A549 (cell line): ENCODE results near the gene DNAH8.

Experiments
- BCL3 ChIP-seq: fragments of >200 bp; sonication (Bioruptor Twin); formaldehyde crosslinking; IDR thresholded peaks from 3 replicates; pipeline ENCODE4 v1.6.1; 2016
- CEBPB ChIP-seq, 2 experiments: fragments of >200 bp in 1 of 2; sonication (Bioruptor Twin) in 1 of 2; formaldehyde crosslinking in 1 of 2; IDR thresholded peaks; 2 replicates each; pipeline ENCODE4 v1.6.1; 2012 to 2016
- CTCF ChIP-seq: fragments of >200 bp; sonication (Bioruptor Twin); formaldehyde crosslinking; IDR thresholded peaks from 3 replicates; pipeline ENCODE4 v1.5.1; 2016
- EP300 ChIP-seq, 2 experiments: fragments of >200 bp; sonication (Bioruptor Twin); formaldehyde crosslinking; IDR thresholded peaks; 2 replicates in 1 of 2; 3 replicates in 1 of 2; pipeline ENCODE4 v1.6.1; 2016 to 2017
- MAZ ChIP-seq: fragments of 150-350 bp; IDR thresholded peaks from 2 replicates; pipeline ENCODE4 v1.6.1; 2014; ENCODE audit warnings: antibody characterized with exemption, low read depth, low read length, borderline replicate concordance
- MYC ChIP-seq: IDR thresholded peaks from 2 replicates; pipeline ENCODE4 v1.6.1; 2012; ENCODE audit warnings: mild to moderate bottlenecking, inconsistent platforms, low read length, improper control_type of control experiment, borderline replicate concordance
- NFE2L2 ChIP-seq: fragments of 150-350 bp; conservative IDR thresholded peaks from 2 replicates; pipeline ENCODE4 v1.6.1; 2014; ENCODE audit warnings: low read length
- NR3C1 ChIP-seq: fragments of >200 bp; sonication (Bioruptor Twin); formaldehyde crosslinking; IDR thresholded peaks from 3 replicates; pipeline ENCODE4 v1.6.1; 2017
- POLR2A ChIP-seq: IDR thresholded peaks from 2 replicates; pipeline ENCODE4 v1.6.1; 2012; ENCODE audit warnings: mild to moderate bottlenecking, low read length
- RAD21 ChIP-seq, 2 experiments: fragments of >200 bp in 1 of 2; sonication (Bioruptor Twin) in 1 of 2; formaldehyde crosslinking in 1 of 2; IDR thresholded peaks in 1 of 2; conservative IDR thresholded peaks in 1 of 2; 2 replicates in 1 of 2; 3 replicates in 1 of 2; pipeline ENCODE4 v1.6.1; 2012 to 2018; ENCODE audit warnings: inconsistent platforms in 1 of 2
- REST ChIP-seq: fragments of 200-600 bp; sonication (generic); IDR thresholded peaks from 2 replicates; pipeline ENCODE4 v1.6.1; 2016; ENCODE audit warnings: antibody characterized with exemption, mild to moderate bottlenecking, moderate library complexity
- USF2 ChIP-seq: fragments of 450-650 bp; IDR thresholded peaks from 2 replicates; pipeline ENCODE4 v1.6.1; 2014; ENCODE audit warnings: antibody characterized with exemption

GRCh38 chr6:38773338-38773737 lies 58.2 kb downstream of the DNAH8 start:
- TF ChIP-seq RAD21 (conservative IDR thresholded peaks at IDR 0.05 in 1 of 2, IDR thresholded peaks at IDR 0.05 in 1 of 2), result no peak
- TF ChIP-seq CTCF, result no peak
- no peak for TF ChIP-seq MAZ
- no peak for TF ChIP-seq POLR2A
- no peak for TF ChIP-seq REST
- no peak for TF ChIP-seq CEBPB (IDR thresholded peaks at IDR 0.05)
- no peak for TF ChIP-seq USF2
- no peak for TF ChIP-seq BCL3
- TF ChIP-seq MYC, result no peak
- no peak for TF ChIP-seq NR3C1
- TF ChIP-seq EP300 (IDR thresholded peaks at IDR 0.05), result no peak
- TF ChIP-seq NFE2L2, result no peak
